GM19035 (cell line): ENCODE data around the gene DUSP28.

ENCODE experiments used
- ATAC-seq: cut with Tn5 transposase; IDR thresholded peaks from one replicate; pipeline ENCODE4 v1.9.1; 2021; ENCODE audit not compliant: unreplicated experiment

DUSP28 gene

DNA sequence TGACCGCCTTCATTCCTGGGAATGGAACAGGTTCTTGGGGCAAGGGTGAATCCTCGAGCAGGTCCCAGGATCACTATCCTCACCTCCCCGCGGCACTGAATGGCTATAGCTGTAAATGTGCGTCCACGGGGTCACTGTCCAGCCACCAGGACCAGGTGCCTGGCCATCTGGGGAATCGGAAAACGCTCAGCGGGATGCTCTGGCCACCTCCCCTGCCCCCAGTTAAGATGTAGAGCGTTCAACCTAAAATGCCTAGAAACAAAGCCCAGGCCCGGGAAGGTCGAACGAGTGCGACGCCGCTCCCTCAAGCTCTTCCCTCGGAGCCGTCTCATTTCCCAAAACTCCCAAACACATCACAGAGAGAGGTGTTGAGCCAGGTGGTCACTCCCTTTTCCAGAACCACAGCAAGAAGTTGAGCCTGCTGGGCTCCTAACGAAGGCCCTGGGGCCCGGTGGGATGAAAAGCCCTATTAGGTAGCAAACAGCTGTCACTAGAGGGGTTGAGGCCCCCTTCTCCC, 25.6 kb downstream of the DUSP28 start:
- ATAC-seq = no peak

DNA sequence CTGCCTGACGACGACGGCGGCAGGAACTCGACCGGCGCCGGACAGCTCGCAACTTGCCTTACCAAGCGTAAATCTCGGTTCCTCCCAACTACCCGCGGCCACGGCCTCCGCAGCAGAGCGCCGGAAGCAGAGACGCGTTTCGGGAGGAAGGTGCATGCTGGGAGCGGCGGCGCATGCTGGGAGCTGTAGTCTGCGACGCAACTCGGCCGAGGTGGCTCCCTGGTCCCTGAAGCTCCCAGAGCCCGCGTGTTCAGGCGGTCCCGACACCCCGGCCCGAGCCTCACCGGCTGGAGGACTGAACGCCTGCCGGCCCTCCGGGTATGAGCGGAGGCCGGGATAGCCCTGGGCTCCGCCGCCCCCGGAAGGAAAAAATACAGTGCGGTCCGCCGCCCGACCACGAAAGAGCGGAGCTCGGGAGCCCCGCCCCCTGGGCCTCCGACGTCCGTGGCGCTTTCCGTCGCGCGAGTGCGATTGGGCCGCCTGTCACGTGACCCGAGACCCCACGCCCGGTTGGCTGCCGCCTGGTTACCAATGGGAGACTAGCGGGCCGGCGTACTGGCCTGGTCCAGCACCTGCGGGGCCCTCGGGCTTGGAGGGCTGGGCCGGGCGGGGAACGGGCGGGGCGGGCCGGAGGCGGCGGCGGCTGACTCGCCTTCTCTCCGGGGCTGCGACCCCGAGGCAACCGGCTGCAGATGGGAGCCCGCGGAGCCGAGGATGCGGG, 26.2 kb downstream of the DUSP28 start, which contains the start of gene CAPN10:
Gene CAPN10, plus strand, starts transcription at position 537 of the 721 bp plus-strand sequence. Its CDS starts 178 bp downstream, at position 715.
- peak; percentile 67 for ATAC-seq

DNA sequence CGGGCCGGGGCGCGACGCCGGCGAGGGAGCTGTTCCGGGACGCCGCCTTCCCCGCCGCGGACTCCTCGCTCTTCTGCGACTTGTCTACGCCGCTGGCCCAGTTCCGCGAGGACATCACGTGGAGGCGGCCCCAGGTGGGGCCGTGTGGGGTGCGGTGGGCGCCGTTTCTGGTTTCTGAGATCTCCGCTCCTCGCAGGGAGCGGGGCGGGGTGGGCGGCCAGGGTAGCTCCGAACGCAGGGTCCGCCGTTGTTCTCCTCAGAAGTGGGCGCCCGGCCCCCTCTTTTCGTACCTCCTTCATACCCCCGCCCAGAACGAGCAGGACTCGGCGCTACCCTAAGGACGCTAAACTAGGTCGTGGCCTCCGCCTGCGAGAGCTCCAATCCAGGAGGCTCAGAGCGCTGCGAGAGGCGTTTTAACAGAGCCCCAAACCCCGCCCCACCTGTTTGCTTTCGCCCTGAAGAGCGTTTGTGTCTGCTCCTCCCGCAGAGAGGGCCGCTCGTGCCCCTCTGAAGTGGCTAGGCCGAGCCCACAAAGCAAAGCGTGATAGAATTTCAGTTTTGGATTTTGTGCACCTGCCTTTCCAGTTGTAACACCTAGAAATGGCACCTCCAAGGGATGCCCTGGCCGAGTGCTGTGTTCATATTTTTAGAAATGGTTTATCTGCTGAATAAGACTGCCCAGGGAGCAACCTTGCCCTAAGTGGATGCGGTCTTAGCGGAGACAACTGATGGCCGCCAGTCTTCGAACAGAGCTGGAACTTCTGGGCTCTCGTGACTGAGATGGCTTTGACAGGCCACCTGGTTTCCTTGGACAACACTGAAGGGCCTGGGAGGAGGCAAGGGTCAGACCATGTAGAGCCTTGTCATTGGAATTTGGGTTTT, 27.0 kb downstream of the DUSP28 start:
- peak; percentile 2 for ATAC-seq

DNA sequence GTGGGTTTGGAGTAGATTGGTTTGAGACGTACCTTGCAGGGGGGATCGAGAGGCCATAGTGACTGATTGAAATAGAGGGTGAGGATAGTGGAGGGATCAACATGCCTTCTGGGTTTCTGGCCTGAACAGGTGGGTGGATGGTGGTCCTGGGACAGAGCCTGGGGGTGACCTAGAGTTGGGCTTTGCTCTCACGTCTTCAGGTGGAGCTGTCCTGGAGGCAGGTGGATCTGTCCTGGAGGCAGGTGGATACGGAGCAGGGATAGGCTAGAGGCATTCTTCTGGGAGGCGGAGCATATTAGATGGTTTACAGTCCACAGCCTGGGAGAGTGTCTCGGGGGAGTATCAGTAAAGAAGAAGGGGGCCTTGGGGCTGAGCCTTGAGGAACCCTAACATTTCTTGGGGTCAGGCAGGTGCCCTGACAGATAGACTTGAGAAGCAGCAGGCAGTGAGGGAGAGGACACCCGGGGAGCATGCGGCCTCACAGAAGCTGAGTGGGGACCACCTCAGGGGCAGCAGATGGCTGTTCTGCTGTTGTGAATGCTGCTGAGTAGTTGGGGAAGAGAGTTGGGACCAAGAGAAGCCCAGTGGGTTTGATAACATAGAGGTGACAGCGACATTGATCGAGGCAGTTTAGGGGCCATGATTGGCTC, 28.0 kb downstream of the DUSP28 start:
- ATAC-seq = no peak

DNA sequence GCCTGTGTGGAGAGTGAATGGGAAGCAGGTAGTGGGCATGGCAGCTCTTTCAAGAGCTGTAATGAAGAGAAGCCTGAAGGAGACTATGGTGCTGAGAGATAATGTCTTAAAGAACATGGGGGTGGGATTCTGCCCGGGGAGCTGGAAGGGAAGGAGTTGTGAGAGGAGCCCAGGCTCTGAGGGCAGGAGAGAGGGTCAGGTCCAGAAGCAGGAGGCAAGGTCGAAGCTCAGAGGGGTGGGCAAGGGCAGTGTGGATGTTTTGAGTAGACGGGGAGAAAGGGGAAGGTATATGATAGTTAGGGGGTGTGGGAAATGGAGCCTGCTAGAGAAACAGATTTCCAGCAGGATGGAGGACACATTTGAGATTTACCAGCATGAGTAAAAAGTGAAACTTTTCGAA, 28.5 kb downstream of the DUSP28 start:
- no peak for ATAC-seq

DNA sequence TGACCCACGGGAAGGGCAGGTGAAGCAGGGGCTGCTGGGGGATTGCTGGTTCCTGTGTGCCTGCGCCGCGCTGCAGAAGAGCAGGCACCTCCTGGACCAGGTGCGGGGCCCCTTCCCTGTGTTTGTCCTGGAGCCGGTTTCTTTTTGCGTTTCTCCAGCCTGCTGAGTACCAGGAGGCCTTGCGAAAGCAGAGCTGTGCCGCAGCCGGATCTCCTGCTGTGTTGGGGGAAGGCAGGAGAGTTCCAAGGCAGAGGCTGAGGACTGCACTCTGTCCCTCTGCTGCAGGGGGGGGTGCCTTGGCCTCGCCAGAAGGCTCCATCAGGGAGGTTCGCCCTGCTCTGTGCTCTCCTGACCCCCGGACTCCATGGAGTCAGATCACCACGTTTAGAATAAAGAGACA, 29.2 kb downstream of the DUSP28 start:
- no peak for ATAC-seq

DNA sequence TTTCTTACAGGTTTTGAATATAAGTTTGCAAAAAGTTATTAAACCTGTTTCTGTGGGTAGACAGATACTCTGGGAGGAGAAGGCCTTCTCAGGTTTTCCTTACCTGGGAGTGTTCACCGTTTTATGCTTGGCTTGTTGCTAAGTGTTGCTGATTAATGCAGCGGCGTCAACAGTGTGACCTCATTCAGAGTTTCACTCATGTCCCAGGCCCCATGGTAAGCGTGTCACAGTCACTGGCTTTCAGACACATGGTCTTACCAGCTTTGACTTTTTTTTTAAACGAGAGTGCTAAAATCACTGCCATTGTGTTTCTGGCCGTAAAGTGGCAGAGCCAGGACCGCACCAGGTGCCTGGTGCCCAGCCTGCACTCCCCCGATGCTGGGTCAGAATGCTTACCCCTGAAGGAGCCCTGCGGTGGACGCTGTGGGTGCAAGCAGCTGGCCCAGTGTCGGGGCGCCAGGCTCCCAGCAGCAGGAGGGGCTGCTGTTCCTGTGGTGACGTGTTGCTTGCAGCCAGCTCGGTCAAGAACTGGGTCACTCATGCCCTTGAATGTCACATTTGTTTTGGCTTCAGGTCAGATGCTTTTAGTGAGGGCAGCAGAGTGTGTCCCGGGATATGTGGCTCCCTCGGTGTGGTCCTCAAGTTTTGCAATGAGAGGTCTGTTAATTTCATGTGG, 29.8 kb downstream of the DUSP28 start:
- ATAC-seq = no peak

DNA sequence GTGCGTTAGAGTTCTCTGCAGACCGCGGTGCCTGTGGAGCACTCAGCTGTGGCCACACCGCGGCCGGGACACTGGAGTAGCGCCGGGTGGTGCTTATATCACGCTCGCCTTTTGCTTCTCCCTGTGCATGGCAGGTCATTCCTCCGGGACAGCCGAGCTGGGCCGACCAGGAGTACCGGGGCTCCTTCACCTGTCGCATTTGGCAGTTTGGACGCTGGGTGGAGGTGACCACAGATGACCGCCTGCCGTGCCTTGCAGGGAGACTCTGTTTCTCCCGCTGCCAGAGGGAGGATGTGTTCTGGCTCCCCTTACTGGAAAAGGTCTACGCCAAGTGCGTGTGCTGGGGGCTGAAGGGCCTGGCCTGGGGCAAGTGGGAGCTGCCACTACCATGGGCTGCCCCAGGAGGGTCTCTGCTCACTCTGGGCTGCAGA, 30.5 kb downstream of the DUSP28 start:
- no peak for ATAC-seq

DNA sequence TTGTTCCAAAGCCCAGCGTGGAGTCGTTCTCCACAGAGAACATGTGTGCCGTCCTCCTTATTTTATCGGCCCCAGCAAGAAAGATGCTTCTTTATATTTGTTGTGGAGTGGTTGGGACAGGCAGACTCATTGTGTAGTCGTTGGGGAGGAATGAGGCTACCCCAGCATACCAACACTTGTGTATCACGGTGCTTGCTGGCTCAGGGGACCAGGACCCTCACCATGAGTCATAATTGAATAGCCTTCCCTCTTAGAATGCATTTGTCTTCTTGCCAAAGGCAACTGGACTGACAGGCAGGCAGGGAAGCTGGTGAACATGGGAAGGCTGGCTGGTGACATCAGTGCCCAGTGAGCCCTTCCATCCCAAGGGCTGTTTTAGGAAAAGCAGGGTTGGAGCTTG, 31.1 kb downstream of the DUSP28 start:
- no peak for ATAC-seq

DNA sequence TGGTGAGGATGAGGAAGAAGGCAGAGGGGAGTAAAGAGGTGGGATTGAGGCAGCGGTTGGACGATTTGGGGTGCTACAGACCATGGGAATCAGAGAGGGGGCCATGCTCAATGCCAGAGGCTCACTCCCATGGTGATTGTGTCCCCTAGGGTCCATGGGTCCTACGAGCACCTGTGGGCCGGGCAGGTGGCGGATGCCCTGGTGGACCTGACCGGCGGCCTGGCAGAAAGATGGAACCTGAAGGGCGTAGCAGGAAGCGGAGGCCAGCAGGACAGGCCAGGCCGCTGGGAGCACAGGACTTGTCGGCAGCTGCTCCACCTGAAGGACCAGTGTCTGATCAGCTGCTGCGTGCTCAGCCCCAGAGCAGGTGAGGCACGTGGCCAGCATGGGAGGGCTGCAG, 31.6 kb downstream of the DUSP28 start:
- ATAC-seq = no peak

DNA sequence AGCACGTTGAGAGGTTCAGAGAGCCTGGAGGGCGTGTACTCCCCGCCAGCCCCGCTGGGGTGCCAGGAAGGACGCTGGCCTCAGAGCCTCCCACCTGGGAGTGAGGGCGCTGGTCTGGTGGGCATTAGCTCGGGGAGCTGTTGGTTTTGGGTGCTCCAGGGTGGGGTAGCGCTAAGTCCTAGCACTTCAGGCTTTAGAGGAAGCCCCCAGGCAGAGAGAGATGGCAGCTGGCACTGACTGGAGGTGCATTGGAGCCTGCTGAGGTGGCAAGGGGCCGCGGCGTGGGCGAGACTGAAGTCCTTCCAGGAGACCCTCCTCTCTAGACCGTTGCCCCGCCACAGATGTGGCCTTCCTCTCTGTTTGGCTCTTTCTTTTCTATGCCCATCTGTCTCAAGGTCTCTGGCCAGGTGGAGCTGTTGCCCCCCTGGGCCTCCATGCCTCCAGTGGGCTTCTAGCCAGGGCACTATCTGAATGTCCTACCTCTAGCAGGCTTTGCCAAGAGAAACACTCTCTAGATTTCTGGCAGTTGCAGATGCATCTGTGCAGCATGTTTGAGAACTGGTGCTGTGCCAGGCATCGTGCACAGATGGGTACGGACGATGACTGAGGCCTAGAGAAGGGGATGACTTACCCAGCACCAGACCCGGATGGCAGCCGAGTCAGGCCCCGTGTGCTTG, 33.0 kb downstream of the DUSP28 start:
- no peak for ATAC-seq

DNA sequence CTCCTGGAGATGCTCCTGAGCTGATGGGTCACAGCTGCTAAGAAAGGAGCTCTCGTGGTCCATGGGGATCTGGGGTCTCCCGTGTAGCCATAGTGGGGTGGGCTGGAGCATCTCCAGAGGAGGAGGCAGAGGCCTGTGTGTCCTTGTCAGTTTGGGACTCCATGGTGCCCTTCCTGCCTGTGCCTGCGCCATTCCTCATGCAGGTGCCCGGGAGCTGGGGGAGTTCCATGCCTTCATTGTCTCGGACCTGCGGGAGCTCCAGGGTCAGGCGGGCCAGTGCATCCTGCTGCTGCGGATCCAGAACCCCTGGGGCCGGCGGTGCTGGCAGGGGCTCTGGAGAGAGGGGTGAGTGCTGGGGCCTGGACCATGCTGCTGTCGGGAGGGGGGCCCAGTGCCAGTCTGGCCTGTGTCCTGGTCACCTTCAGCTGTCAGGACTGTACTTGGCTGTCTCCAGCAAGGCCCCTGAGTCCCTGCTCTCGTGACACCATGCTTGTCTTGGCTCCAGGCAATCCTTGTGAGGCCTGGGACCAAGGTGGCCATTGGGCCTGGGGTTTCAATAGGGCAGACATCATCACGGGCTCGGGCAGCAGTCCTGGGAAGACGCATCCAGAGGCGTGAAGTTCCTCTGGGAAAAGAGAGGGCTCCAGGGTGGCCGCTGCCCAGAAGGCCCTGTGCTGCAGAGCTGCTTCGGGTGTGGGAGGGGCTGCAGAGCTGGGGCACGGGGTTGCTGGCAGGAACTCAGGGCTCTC, 33.7 kb downstream of the DUSP28 start:
- no peak for ATAC-seq

DNA sequence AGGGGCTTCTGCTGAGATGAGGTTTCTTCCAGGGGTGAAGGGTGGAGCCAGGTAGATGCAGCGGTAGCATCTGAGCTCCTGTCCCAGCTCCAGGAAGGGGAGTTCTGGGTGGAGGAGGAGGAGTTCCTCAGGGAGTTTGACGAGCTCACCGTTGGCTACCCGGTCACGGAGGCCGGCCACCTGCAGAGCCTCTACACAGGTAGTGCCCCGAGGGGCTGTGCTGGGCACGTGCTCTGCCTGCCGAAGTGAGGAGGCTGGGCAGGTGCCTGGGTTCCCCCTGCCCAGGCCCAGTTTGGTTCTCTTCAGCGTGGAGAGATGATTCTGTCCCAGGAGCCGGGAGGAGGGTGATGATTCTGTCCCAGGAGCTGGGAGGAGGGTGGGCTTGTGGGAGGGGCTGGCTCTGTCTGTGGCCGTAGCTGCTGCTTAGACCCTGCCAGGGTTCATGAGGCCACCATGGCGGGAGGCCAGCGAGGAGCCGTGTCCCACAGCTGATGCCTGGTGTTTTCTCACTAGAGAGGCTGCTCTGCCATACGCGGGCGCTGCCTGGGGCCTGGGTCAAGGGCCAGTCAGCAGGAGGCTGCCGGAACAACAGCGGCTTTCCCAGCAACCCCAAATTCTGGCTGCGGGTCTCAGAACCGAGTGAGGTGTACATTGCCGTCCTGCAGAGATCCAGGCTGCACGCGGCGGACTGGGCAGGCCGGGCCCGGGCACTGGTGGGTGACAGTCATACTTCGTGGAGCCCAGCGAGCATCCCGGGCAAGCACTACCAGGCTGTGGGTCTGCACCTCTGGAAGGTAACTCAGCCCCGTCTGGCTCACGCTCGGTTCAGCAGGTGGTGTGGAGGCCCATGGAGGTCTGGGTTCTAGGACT, 34.6 kb downstream of the DUSP28 start:
- no peak for ATAC-seq

DNA sequence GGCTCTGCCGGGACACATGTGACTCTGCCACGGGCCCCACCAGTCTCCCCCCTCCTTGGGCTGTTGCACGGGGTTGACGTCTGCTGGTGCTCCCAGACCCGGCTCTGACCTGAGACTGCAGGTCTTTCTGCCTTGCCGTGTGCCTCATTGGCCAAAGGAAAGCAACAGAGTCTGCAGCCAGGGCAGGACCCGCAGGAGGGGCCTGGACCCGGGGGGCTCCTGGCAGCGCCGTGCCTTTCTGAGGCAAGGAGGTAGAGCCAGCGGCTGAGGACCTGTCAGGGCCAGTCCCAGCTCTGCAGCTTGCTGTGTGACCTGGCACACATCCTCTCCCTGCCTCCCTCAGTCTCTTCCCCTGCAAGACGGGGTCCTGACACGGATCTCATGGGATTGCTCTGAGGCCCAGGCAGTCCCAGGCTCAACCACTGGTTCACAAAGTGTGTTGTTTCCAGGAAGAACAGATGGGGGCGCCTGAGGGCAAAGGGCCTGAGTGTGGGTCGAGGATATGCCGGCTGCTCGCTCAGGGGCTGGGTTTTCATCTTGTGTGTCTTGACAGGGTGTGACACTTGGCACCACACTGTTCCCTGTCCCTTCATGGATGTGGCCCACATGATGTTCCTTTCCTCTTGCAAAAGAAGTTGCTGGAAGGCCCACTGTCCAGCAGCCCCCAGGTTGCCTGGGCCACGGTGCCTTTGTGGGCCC, 35.4 kb downstream of the DUSP28 start:
- ATAC-seq = no peak

DNA sequence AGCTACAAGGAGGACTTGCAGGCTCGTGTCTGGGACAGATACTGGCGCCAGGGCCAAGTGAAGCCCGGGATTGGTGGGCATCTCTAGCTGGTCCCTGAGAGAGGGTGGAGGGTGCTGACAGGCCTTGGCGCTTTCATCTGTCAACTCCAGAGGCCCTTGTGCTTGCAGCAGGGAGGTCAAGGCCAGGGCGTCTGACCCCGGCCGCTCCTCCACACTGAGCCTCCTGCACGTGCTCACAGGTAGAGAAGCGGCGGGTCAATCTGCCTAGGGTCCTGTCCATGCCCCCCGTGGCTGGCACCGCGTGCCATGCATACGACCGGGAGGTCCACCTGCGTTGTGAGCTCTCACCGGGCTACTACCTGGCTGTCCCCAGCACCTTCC, 35.9 kb downstream of the DUSP28 start:
- no peak for ATAC-seq

DNA sequence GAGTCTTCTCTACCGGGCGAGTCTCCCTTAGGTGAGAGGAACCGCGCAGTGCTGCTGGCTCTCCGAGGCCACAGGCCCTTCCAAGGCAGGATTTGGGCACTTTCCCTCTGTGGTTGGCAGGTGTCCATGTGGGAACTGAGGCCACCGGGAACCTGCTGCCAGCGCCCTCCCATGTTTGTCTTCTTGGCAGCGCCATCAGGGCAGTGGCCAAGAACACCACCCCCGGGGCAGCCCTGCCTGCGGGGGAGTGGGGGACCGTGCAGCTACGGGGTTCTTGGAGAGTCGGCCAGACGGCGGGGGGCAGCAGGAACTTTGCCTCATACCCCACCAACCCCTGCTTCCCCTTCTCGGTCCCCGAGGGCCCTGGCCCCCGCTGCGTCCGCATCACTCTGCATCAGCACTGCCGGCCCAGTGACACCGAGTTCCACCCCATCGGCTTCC, 36.4 kb downstream of the DUSP28 start:
- no peak for ATAC-seq

DNA sequence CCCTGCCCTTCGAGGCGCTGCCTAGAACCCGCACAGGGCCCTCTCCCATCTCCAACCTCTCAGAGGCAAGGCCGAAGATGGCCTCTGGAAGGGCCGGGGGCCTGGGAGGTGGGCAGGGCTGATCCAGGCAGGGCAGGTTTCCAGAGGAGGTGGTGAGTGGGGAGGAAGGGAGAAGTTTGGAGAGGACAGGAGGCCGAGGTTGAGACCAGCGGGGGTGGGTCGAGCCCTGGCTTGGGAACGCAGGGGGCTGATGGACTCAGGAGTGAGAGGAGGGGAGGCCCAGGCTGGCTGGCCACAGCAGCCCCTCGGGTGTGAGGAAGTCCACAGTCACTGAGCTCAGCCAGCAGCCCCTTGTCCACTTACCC, 36.9 kb downstream of the DUSP28 start:
- no peak for ATAC-seq
